HEK293 (cell line): ENCODE data around the gene OR2AK2.

ENCODE experiments used
- ELK4 ChIP-seq: IDR thresholded peaks from 2 replicates; pipeline ENCODE4 v1.6.1; 2011; ENCODE audit warnings: mild to moderate bottlenecking, low read depth, low read length, borderline replicate concordance
- PRDM1 ChIP-seq: fragments of 450-650 bp; formaldehyde crosslinking; IDR thresholded peaks from 2 replicates; pipeline ENCODE4; 2016; ENCODE audit warnings: missing biosample characterization, missing genetic modification characterization
- REST ChIP-seq: fragments of 450-650 bp; formaldehyde crosslinking; IDR thresholded peaks from 2 replicates; pipeline ENCODE4 v1.5.1; 2016; ENCODE audit warnings: missing biosample characterization, missing genetic modification characterization
- TSHZ1 ChIP-seq: fragments of 450-650 bp; formaldehyde crosslinking; IDR thresholded peaks from 2 replicates; pipeline ENCODE4 v1.5.1; 2016; ENCODE audit warnings: missing biosample characterization, missing genetic modification characterization, borderline replicate concordance
- YY1 ChIP-seq: fragments of 450-650 bp; formaldehyde crosslinking; IDR thresholded peaks from 2 replicates; pipeline ENCODE4 v1.5.1; 2018; ENCODE audit warnings: missing biosample characterization, missing genetic modification characterization
- ZFP41 ChIP-seq: fragments of 450-650 bp; formaldehyde crosslinking; IDR thresholded peaks from 2 replicates; pipeline ENCODE4 v1.5.1; 2016; ENCODE audit warnings: missing biosample characterization, missing genetic modification characterization, borderline replicate concordance
- ZNF114 ChIP-seq: fragments of 450-650 bp; formaldehyde crosslinking; IDR thresholded peaks from 2 replicates; pipeline ENCODE4 v1.5.0; 2017; ENCODE audit warnings: missing biosample characterization, missing genetic modification characterization
- ZNF354C ChIP-seq: fragments of 450-650 bp; formaldehyde crosslinking; IDR thresholded peaks from 2 replicates; pipeline ENCODE4 v1.5.1; 2016; ENCODE audit warnings: missing biosample characterization, missing genetic modification characterization, low read depth, borderline replicate concordance
- ZNF704 ChIP-seq: fragments of 450-650 bp; formaldehyde crosslinking; IDR thresholded peaks from 2 replicates; pipeline ENCODE4 v1.5.1; 2016; ENCODE audit warnings: missing biosample characterization, missing genetic modification characterization
- ZNF837 ChIP-seq: fragments of 450-650 bp; formaldehyde crosslinking; IDR thresholded peaks from 2 replicates; pipeline ENCODE4 v1.5.1; 2016; ENCODE audit warnings: missing biosample characterization, missing genetic modification characterization
- TF ChIP-seq, protein P1 (sequence below): fragments of 450-650 bp; formaldehyde crosslinking; IDR thresholded peaks from 2 replicates; pipeline ENCODE4 v1.5.1; 2016; ENCODE audit warnings: missing biosample characterization, missing genetic modification characterization
- TF ChIP-seq, protein P2 (sequence below): fragments of 450-650 bp; formaldehyde crosslinking; IDR thresholded peaks from 2 replicates; pipeline ENCODE4 v1.5.1; 2016; ENCODE audit warnings: missing biosample characterization, missing genetic modification characterization
- TF ChIP-seq, protein P3 (sequence below): sonication (generic); formaldehyde crosslinking; IDR thresholded peaks from 2 replicates; pipeline ENCODE4 v1.8.1; 2022; ENCODE audit warnings: mild to moderate bottlenecking, moderate library complexity, missing genetic modification reagents

- no peak for TF ChIP-seq ZNF837 (tag by site-specific recombination)
- TF ChIP-seq REST (tag by site-specific recombination) = no peak
- TF ChIP-seq, protein P1, sequence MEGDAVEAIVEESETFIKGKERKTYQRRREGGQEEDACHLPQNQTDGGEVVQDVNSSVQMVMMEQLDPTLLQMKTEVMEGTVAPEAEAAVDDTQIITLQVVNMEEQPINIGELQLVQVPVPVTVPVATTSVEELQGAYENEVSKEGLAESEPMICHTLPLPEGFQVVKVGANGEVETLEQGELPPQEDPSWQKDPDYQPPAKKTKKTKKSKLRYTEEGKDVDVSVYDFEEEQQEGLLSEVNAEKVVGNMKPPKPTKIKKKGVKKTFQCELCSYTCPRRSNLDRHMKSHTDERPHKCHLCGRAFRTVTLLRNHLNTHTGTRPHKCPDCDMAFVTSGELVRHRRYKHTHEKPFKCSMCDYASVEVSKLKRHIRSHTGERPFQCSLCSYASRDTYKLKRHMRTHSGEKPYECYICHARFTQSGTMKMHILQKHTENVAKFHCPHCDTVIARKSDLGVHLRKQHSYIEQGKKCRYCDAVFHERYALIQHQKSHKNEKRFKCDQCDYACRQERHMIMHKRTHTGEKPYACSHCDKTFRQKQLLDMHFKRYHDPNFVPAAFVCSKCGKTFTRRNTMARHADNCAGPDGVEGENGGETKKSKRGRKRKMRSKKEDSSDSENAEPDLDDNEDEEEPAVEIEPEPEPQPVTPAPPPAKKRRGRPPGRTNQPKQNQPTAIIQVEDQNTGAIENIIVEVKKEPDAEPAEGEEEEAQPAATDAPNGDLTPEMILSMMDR = no peak
- no peak for TF ChIP-seq ZNF114 (tag by site-specific recombination)
- TF ChIP-seq ELK4 = no peak
- TF ChIP-seq ZNF354C (tag by site-specific recombination) = no peak
- TF ChIP-seq, protein P2, sequence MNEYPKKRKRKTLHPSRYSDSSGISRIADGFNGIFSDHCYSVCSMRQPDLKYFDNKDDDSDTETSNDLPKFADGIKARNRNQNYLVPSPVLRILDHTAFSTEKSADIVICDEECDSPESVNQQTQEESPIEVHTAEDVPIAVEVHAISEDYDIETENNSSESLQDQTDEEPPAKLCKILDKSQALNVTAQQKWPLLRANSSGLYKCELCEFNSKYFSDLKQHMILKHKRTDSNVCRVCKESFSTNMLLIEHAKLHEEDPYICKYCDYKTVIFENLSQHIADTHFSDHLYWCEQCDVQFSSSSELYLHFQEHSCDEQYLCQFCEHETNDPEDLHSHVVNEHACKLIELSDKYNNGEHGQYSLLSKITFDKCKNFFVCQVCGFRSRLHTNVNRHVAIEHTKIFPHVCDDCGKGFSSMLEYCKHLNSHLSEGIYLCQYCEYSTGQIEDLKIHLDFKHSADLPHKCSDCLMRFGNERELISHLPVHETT (tag by site-specific recombination) = no peak
- TF ChIP-seq ZNF704 (tag by site-specific recombination) = no peak
- no peak for TF ChIP-seq YY1 (tag by site-specific recombination)
- TF ChIP-seq PRDM1 = no peak
- no peak for TF ChIP-seq TSHZ1 (tag by site-specific recombination)
- no peak for TF ChIP-seq ZFP41 (tag by site-specific recombination)
- TF ChIP-seq, protein P3, sequence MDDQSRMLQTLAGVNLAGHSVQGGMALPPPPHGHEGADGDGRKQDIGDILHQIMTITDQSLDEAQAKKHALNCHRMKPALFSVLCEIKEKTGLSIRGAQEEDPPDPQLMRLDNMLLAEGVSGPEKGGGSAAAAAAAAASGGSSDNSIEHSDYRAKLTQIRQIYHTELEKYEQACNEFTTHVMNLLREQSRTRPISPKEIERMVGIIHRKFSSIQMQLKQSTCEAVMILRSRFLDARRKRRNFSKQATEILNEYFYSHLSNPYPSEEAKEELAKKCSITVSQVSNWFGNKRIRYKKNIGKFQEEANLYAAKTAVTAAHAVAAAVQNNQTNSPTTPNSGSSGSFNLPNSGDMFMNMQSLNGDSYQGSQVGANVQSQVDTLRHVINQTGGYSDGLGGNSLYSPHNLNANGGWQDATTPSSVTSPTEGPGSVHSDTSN (CRISPR knock-in tag) = no peak
These were observed 16.5 kb upstream of the OR2AK2 start, which contains the start of gene OR2L8 for GRCh38 chr1:247948558-247948957.
